Measurements from ENCODE around the gene FAM186B.

FAM186B gene

DNA sequence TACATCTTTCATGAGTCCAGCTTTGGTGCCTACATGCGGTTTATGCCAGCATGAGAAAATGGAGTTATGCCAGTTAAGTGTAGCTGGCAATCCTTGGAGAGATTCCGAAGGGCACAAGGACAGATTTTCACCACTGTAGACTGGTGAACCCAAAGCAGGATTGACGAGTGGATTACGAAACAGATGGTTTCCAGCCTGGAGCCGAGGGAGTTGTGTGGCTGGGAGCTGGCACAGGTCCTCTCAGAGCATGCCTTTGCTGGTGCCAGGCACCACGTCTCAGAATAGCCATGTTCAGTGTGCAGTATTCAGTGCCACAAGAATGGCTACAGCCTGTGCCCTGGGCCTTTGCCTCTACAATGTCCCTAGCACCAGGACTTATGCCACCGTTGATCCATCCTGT, 53.4 kb downstream of the FAM186B start:
- DNase-seq (ENCODE audit: low read depth), result no peak

DNA sequence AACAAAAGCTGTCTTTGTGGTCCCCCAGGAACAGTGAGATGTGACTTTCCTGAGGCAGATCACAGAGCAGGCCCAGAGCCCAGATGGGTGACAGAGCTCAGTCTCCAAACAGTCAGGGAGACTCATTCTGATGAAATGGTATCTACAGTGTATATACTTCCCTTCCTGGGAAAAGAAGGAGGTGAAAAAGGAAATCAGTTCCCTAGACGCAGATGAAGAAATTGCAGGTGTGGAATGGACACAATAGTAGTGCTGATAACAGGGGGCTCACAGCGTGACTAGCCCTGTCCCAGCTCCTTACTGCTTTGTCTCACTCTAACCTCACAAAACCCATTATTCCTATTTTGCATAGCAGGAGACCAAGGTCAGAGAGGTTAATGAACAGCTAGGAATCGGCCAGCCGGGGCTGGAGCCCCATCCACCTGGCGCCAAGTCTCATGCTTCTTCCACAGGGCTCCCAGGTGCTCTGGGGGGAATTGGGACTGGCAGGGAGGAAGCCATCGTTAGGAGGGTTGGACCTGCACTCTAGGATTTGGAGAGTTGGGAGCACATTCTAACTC, 54.7 kb downstream of the FAM186B start:
- no peak for DNase-seq (ENCODE audit: low read depth)

DNA sequence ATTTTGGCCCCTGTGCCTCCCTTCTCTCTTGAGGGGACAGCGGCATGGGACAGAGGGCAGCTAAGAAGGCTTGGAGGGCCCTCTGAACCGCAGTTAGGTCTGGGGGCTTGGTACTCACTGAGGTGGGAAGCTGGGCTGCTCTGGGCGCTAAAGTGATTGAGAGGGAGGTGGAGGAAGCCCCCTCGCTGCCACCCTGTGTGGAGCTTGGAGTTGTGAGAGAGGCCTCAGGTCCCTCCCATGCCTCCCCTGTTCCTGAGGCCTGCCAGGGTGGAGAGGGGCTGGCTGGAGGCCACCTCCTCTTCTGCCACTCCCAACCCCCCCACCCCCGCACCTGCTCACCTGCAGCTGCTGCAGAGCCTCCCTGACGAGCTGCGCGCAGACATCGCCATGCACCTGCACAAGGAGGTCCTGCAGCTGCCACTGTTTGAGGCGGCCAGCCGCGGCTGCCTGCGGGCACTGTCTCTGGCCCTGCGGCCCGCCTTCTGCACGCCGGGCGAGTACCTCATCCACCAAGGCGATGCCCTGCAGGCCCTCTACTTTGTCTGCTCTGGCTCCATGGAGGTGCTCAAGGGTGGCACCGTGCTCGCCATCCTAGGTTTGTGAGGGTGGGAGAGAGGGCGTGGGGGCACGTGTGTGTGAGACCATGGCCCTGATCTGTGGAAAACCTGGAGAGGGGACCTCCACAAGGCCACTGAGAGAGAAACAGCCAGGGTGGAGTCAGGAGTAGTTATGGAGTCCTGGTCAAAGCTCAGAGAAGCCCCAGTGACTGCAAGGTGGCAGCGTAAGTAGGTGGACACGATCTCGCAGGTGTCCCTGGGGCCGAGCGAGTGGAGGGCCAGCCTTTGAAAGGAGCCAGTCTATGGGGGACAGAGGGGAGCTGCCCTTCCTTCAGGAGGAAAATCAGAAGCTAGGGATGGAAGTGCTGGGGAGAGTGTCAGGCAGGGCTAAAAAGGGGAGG, 55.4 kb downstream of the FAM186B start:
- no peak for DNase-seq (ENCODE audit: low read depth)

DNA sequence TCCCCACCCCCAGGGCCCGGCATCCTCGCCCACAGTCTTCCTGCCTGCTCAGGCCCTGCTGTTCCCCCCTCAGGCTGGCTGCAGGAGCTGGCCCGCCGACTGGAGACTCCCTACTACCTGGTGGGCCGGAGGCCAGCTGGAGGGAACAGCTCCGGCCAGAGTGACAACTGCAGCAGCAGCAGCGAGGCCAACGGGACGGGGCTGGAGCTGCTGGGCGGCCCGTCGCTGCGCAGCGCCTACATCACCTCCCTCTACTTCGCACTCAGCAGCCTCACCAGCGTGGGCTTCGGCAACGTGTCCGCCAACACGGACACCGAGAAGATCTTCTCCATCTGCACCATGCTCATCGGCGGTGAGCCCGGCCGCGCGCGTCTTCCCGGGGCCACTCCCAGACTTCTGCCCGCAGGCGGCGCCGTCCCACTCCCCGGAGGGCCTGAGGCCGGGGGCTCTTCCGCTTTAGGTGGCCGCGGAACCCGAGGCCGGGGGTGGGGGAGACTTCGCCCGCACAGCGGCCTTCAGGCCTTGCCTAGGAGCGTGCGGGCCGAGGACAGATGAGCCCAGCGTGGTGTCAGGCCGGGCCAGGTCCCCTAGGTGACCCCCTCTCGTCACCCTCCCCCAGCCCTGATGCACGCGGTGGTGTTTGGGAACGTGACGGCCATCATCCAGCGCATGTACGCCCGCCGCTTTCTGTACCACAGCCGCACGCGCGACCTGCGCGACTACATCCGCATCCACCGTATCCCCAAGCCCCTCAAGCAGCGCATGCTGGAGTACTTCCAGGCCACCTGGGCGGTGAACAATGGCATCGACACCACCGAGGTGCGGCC, 56.4 kb downstream of the FAM186B start:
- no peak for DNase-seq (ENCODE audit: low read depth)

DNA sequence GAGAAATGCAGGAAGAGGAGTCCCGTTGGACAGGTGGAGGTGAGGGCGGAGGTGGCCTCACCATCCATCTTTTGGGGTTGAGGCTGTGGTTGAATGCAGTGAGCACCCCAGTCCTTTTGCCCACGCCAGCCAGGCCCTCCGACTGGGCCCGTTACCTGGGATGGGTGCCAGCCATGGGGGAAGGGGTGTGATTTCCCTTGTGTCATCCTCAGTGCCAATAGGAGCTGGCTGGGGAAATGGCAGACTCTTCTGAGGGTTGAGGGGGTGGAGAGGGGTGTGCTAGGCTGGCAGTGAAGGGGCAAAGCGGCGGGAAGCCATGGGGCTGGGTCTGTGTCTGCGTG, 57.0 kb downstream of the FAM186B start:
- no peak for DNase-seq (ENCODE audit: low read depth)

DNA sequence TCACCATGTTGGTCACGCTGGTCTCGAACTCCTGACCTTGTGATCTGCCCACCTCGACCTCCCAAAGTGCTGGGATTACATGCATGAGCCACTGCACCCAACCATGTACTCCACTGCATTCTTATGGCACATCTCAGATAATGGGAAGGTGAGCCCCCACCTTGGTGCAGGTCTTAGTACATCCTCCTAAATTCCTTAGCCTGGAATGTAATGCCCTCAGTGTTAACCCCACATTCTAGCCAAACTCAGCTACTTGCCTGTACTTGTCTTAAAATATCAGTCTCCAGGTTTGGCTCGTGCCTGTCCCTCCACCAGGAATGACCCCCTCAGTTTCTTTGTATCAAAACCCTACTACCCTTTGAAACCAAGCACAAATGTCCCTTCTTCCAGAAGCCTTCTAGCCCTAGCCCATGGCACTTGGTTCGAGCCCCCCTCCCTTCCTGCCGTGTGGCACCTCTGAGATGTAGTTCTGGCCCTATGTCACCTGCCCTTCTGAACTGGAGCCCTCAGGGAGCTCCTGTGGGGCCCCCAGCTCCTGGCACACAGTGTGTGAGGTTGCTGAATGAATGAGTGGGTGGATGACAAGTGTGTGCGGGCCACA, 58.2 kb downstream of the FAM186B start:
- DNase-seq (ENCODE audit: low read depth), result no peak

DNA sequence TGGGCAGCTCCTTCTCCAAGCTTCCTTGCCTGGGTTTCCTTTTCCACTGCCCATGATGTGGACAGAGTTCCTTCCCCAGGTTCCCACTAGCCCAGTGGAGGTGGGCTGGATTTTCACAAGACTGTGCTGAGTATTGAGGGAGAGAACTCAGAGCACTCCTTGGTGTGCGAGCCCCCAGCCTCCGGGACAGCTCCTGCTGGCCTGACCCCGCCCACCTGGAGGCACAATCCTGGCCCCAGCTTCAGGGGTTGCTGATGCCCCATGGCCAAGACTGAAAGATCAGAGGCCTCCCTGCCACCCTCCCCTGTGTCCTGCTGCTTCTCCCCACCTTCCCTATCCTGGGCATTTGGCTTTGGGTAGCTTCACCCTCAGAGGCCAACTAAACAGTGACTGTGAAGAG, 59.0 kb downstream of the FAM186B start:
- no peak for DNase-seq (ENCODE audit: low read depth)

DNA sequence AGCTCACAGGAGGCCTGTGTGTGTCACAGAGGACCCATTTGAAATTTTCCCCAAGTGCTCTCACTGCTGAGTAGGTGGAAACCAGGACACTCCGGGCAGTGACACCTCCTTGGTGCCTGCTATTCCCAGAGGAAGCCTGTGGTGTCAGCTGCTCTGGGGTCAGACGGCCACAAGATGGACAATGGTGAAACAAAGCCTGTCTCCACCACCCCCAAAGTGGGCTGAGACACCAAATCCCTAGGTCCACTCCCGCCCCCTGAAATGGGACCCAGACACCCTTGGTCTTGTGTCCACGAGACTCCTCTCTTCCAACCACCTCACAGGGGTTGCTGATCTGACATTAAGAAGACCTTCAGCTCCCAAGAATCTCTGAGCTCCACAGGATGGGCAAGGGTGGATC, 59.6 kb downstream of the FAM186B start:
- no peak for DNase-seq (ENCODE audit: low read depth)

DNA sequence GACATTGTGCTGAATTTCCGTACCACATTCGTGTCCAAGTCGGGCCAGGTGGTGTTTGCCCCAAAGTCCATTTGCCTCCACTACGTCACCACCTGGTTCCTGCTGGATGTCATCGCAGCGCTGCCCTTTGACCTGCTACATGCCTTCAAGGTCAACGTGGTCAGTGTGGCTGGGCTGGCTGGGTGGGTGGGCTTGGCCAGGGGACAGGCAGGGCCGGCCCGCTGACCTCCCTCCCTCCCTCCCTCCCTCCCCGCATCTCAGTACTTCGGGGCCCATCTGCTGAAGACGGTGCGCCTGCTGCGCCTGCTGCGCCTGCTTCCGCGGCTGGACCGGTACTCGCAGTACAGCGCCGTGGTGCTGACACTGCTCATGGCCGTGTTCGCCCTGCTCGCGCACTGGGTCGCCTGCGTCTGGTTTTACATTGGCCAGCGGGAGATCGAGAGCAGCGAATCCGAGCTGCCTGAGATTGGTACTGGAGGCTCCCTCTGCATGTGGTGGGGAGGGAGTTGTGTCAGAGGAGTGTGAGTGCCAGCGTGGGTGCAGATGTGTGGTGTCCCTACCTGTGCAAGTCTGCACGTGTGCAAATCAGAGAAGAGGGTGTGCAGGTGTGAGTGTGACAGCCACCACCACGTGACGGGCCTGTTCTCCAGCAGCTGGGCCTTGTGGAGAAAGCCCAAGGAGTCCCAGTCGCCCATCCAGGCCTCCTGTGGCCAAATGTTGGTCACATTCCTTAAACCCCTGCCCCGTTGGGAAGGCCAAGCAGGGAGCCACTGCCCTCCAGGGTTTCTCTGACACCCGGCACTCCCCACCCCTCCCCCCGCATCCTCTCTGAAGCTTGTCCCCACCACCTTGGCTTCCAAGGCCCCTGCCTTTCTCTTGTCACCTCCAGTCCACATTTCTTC, 61.3 kb downstream of the FAM186B start:
- no peak for DNase-seq (ENCODE audit: low read depth)

DNA sequence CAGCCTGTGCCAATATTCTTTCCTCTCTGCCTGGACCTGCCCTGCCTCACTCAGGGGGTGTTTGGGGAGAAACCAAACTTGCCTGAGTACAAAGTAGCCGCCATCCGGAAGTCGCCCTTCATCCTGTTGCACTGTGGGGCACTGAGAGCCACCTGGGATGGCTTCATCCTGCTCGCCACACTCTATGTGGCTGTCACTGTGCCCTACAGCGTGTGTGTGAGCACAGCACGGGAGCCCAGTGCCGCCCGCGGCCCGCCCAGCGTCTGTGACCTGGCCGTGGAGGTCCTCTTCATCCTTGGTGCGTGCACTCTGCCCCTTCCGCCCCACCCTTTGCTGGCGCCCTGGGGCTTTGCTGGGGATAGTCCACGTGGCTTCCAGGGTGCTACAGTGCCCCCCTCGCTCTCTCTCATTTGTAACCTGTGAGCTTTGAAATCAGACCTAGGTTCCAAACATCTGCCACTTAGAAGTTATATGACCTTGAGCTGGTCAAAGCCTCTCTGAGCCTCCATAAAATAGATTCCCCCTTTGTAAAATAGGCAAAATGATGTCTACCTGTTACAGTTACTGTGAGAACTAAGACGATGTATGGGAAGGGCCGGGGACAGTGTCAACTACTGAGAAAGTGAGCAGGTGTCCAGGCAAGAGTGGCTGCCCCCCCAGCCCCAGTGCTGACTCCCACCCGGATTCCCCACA, 62.1 kb downstream of the FAM186B start:
- DNase-seq (ENCODE audit: low read depth), result no peak

DNA sequence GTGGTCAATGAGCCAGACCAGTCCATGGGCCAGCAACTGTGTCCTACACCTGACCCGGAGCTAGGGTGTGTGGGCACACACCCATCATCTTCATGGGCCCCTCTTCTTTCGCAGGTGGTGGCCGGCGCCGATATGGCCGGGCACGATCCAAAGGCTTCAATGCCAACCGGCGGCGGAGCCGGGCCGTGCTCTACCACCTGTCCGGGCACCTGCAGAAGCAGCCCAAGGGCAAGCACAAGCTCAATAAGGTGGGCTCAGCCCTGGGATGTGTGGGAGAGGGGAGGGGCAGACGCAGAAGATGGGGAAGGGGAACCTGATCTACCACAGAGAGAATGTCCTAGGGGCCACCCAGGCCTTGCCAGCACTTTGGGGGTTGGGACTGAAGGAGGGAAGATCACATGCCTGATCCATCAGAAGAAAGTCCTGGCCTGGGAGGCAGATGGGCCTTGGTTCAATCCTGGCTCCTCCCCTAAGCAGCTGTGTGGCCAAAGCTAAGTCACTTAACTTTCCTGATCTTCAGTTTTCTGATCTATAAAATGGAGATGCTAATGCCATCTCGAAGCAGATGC, 62.8 kb downstream of the FAM186B start:
- no peak for DNase-seq (ENCODE audit: low read depth)

DNA sequence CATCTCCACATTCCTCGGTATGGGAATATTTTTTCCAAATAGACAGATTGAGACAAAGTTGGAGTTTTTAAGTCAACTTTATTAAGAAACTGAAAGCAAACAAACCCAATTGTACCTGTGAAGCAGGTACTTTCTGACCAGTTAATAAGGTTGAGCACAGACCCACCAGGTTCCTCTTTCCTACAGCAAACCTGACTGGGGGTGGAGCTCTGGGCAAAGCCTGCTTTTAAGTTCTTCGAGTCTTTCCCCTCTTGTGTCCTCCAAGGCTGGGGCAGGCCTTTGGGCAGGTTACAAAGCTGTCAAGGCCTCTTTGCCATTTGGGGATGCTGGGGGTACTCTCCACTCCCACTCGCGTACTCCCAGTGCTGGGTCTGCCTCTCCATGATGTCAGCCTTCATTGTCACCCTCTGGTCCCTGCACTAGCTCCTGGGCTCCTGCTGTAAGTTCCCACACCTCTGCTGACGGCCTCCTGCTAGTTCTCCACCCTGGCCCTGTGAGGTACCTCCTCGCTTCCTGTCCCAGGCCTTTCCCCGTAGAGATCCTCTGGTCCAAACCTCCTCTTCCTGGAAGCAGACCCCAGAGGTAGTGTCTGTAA, 63.4 kb downstream of the FAM186B start:
- no peak for DNase-seq (ENCODE audit: low read depth)

DNA sequence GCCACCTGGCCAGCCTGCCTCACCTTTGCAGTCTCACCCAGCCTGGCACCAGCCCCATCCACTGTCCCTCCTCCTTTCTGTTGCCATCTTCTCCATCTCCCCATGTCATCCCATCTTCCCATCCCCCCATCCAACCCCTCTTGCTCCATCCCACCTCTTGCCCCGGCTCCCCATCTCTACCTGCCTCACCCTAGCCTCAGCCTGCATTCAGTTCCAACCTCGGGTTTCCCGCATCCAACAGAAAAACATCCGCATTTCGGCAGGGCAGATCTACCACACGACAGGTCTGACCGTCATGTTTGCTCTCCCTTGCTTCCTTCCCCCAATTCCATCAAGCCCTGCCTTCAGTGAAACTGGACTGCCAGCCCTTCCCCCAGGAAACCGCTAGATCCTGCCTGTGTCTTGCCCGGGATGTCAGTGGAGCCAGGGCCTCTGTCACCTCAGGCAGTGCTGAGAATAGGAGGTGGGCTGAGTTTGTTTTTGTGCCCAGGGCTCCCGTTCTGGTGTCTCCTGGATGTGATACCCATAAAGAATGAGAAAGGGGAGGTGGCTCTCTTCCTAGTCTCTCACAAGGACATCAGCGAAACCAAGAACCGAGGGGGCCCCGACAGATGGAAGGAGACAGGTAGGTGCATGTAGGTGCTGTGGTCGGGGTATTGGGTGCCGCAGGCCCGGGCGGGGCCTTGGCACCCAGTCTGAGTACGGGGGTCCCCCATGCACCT, 64.1 kb downstream of the FAM186B start:
- no peak for DNase-seq (ENCODE audit: low read depth)

DNA sequence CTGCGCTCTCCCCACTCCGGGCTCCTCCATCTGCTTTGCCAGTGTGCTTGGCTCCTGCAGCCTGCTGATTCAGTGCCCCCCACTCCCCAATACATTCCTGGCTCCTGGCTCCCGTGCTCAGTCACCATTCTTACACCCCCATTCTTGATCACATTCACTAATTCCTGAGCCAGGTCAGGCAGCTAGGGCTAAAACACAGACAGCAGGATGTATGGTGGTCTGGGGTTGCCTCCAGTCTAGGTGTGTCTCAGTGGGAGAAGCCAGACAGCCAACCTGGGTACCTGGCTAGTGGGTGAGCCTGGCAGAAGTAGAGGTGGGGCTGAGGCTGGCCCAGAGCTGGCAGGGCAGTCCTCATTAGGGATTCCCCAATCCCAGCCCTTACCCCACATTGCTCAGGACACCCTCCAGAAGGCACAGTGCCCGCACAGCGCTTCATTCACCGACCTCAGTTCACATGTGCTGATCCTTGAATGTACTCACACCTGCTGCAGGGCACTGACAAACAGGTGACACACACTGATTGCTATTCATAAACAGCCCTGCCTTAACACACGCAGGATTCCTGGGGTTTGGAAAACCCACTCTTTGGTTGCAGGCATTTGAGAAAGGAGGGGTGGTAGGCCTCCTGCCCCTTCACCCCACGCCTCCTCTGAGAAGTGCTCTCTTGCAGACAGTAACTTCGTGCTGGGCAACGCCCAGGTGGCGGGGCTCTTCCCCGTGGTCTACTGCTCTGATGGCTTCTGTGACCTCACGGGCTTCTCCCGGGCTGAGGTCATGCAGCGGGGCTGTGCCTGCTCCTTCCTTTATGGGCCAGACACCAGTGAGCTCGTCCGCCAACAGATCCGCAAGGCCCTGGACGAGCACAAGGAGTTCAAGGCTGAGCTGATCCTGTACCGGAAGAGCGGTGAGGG, 65.0 kb downstream of the FAM186B start:
- no peak for DNase-seq (ENCODE audit: low read depth)

DNA sequence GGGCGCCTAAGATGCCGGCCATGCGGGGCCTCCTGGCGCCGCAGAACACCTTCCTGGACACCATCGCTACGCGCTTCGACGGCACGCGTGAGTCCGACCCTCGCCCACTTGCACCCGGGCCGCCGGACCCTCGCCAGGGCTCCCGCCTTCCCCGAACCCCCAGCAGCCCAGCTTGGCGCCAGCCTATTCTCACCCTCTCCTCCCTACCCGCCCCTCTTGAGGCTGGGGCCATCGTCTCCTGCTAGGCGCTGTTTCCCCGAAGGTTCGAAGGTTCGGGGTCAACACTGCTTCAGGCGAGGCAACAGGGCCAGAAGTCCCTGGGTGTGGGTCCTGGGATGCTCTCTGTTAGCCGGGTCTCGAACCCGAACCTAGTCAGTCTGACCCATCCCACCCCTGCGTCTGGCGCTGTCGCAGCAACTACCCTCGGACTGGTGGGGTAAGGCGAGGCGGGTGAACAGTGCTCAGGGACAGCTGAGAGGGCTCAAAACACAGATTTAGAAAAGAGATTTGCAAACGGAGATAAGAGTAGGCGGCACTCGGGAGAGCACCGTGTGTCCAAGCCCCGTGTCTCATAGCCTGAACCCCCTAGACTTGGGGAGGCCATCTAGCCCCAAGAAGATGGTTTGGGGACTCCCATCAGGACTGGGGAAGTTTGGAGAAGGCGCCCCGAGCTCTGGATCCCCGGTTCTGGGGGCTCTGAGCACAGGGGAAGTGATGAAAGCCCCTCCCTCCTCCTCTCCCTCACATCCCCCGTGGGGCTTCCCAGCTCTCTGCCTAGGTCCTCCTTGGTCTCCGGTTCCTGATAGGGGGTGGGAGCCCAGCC, 65.8 kb downstream of the FAM186B start:
- DNase-seq (ENCODE audit: low read depth), result no peak

DNA sequence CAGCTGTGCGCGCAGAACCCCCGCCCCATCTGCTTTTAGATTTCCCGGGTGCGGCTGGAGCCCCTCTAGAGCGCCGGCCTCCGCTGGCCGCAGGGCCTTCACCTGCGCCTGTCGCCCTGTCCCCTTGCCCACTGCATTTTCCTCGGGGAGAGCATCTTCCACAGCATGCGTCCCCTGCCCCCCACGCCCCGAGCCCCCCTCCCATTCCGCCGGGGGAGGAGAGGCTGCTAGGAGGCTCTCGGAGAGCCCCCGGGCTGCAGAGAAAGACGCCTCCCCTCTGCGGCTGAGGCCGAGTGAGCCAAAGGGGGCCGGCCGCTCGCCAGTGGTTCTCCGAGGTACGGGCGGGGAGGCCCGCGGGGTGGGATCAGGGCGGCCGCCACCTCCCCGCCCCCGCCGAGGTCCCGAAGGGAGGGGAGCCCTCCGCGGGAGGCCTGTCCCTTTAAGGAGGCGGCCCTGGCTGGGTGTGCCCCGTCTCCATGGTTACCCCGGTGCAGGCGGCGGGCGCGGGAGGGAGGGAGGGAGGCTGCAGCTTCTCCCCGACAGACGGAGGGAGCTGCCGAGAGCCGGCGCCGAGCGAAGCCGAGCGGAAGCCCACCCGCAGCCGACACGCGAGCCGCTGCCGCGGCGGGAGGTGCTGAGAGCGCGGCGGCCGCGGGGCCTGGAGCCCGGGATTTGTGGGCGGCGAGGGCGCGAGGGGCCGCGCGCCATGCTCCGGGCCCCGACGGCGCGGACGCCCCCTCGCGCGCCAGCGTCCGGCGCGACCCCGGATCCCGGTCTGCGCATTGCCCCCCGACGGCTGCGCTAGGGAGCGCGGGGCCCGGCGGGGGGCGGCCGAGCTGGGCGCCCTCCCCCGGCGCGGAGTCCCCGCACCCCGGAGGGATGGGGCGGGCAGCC, 66.7 kb downstream of the FAM186B start, which contains the start of gene KCNH3:
Gene KCNH3 (plus strand): TSS at position 521 of the 894 bp plus-strand sequence. CDS start 387 bp downstream, outside the sequence.
- no peak for DNase-seq (ENCODE audit: low read depth)

Measured in HS-27A (cell line).